Colonic mucosa (tissue), 4 donors: ENCODE results near the gene CKB. TPM values are rescaled to one million over a fixed set of nuclear protein-coding genes. Genes with fewer than 3 reads are reported as not detected.
A peak's percentile ranks its signal among the peaks of the same experiment; 100 is the strongest.

Source experiments
- DNase-seq: peaks from one replicate; pipeline ENCODE4 v3.0.0-alpha.2; 2020
- H3K27ac ChIP-seq: fragments of 200-600 bp; one replicate; pipeline ENCODE4 v1.8.0; 2021
- H3K27me3 ChIP-seq: fragments of 200-600 bp; one replicate; pipeline ENCODE4 v1.8.0; 2021
- H3K36me3 ChIP-seq: fragments of 200-600 bp; one replicate; pipeline ENCODE4 v1.8.0; 2021
- H3K4me1 ChIP-seq: fragments of 200-600 bp; one replicate; pipeline ENCODE4 v1.8.0; 2021; ENCODE audit warnings: mild to moderate bottlenecking
- H3K4me3 ChIP-seq: fragments of 200-600 bp; one replicate; pipeline ENCODE4 v1.8.0; 2021
- H3K9ac ChIP-seq, 2 donors: one replicate each; pipeline ENCODE4 v1.7.0; 2013; ENCODE audit warnings: control low read depth in 2 of 2, low read depth in 2 of 2, low read length in 2 of 2
- H3K9me3 ChIP-seq: fragments of 200-600 bp; one replicate; pipeline ENCODE4 v1.8.0; 2021
- intact Hi-C: fragments of 100-400 bp; cut with DNase I; formaldehyde crosslinking; loops from one replicate; pipeline ENCODE4 v1.14.1; 2022
- total RNA-seq, 2 donors: library from RNA; stranded (reverse); fragmentation: NEBNext Ultra II Directional in 1 of 2; extraction: Animal tissue kit (Norgen Biotek cat#: 25700) in 1 of 2; gene quantifications; one replicate each; pipeline ENCODE4 v1.2.1, GENCODE V29; 2021
- TF ChIP-seq, protein P1 (sequence below): fragments of 200-600 bp; IDR thresholded peaks from one replicate; pipeline ENCODE4 v1.8.0; 2022; ENCODE audit warnings: antibody characterized with exemption, mild to moderate bottlenecking
- donor health status: healthy.
- donor health status: DM: no; HTN: no; CAD: no.
- donor health status: DM: no; HTN: no; CAD: no.

Gene CKB
- total RNA-seq, 2 donors from 2014 or later, result 1,501 to 4,641 TPM

DNA sequence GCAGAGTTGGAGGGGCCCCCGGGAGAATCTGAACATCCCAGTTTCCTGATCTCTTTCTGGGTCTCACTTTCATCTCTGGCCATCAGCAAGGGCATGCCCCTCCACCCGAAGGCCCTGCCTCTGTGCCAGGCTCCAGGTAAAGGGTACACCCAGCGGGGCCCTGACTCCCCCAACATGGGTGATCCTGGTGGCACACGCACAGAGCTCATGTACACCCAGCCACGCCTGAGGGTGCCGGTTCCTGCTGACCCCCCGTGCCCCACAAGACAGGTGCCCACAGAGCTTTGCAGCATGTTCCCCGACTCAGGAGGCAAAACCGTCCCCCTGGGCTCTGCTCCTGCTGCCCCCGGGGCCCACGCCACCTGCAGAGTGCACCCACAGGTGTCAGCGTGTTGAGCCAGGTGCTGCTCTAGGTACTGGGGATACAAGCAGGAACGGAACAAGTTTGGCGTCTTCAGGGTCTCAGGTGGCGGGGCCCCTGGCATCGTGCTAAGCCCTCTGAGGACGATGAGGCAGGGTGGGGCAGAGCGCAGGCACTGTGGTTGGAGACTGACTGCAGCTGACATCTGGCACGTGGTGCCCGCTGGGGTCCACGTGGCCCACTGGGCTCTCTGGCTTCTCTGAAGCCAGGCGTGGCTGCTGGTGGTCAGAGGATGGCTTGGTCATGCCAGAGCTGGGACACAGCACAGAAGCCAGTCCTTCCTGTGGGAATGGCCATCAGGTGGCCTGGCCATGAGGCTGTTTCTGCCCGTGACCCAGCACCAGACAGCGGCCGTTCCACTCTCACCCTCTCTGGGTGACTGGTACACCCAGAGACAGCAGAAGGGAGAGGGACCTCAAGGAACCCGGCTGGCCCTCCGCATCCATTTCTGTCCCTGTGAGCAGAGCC lies 26.1 kb upstream of the CKB start:
- no peaks in the 10 kb centered on the region for H3K9me3 ChIP-seq
- intact Hi-C loops, result loop anchor here (5.0 kb wide), 1 partner anchor 46 kb away; no protein-coding TSS in a partner anchor
- H3K4me1 ChIP-seq, result no peaks in the 10 kb centered on the region
- DNase-seq, result no peak
- H3K27ac ChIP-seq, result no peak overlapping the region
- TF ChIP-seq, protein P1, sequence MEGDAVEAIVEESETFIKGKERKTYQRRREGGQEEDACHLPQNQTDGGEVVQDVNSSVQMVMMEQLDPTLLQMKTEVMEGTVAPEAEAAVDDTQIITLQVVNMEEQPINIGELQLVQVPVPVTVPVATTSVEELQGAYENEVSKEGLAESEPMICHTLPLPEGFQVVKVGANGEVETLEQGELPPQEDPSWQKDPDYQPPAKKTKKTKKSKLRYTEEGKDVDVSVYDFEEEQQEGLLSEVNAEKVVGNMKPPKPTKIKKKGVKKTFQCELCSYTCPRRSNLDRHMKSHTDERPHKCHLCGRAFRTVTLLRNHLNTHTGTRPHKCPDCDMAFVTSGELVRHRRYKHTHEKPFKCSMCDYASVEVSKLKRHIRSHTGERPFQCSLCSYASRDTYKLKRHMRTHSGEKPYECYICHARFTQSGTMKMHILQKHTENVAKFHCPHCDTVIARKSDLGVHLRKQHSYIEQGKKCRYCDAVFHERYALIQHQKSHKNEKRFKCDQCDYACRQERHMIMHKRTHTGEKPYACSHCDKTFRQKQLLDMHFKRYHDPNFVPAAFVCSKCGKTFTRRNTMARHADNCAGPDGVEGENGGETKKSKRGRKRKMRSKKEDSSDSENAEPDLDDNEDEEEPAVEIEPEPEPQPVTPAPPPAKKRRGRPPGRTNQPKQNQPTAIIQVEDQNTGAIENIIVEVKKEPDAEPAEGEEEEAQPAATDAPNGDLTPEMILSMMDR, result no peak
- H3K4me3 ChIP-seq, result no peak overlapping the region
- no peaks in the 10 kb centered on the region for H3K36me3 ChIP-seq
- no peak overlapping the region for H3K9ac ChIP-seq
- no peaks in the 10 kb centered on the region for H3K27me3 ChIP-seq

DNA sequence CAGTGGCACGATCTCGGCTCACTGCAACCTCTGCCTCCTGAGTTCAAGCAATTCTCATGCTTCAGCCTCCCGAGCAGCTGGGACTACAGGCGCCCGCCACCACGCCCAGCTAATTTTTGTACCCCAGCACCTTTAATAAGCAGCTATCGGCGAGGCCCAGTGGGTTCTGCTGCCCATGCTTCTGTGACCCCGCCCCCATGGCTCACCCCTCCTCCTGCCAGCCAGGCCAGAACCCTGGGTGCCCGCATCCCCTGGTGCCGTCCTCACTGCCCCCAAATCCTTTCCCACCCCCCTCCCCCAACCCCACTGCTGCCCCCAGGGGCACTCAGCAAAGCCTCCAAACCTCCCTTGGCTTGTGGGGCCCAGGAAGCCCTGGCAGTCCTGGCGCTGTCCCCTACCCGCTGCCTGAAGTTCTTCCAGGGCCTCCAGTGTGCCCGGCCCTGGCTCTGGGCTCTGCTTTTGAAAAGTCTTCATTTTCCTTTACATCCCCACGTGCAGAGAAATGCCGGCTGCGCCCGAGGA lies 25.4 kb upstream of the CKB start:
- TF ChIP-seq, protein P1, result no peak
- no peaks in the 10 kb centered on the region for H3K9me3 ChIP-seq
- no peak overlapping the region for H3K4me3 ChIP-seq
- H3K27me3 ChIP-seq, result no peaks in the 10 kb centered on the region
- H3K4me1 ChIP-seq, result peaks cover 2% of the 10 kb centered on the region
- no peaks in the 10 kb centered on the region for H3K36me3 ChIP-seq
- H3K9ac ChIP-seq, result no peak overlapping the region
- DNase-seq, result no peak
- intact Hi-C loops, result loop anchor here (2.0 to 5.0 kb wide), 2 partner anchors 31 to 46 kb away; no protein-coding TSS in a partner anchor
- H3K27ac ChIP-seq, result no peak overlapping the region

DNA sequence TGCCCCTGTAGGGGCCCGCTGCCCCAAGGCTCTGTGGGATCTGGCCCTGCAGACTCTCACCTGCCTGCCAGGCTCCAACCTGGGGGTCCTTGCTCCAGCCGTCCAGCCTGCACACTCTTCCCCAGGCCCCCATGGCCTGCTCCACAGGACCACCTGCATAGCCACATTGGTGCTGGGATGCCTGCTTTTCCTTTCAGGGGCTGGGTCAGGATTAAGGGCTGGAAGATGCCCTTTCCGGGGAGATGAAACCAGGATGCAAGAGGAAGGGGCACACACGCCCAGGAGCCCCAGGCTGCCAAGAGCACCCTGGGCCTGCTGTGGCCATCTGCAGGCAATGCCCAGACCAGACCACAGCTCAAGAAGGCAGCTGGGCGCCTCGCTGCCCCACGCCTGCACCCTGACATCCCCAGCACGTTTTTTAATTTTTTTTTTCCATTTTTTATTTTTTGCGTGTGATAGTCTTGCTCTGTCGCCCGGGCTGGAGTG lies 24.9 kb upstream of the CKB start:
- no peak overlapping the region for H3K27ac ChIP-seq
- TF ChIP-seq, protein P1, result no peak
- no peaks in the 10 kb centered on the region for H3K27me3 ChIP-seq
- H3K9me3 ChIP-seq, result no peaks in the 10 kb centered on the region
- H3K9ac ChIP-seq, result no peak overlapping the region
- H3K36me3 ChIP-seq, result no peaks in the 10 kb centered on the region
- peaks cover 7% of the 10 kb centered on the region for H3K4me1 ChIP-seq
- H3K4me3 ChIP-seq, result no peak overlapping the region
- DNase-seq, result no peak
- intact Hi-C loops, result loop anchor here (2.0 to 5.0 kb wide), 2 partner anchors 31 to 45 kb away; no protein-coding TSS in a partner anchor

DNA sequence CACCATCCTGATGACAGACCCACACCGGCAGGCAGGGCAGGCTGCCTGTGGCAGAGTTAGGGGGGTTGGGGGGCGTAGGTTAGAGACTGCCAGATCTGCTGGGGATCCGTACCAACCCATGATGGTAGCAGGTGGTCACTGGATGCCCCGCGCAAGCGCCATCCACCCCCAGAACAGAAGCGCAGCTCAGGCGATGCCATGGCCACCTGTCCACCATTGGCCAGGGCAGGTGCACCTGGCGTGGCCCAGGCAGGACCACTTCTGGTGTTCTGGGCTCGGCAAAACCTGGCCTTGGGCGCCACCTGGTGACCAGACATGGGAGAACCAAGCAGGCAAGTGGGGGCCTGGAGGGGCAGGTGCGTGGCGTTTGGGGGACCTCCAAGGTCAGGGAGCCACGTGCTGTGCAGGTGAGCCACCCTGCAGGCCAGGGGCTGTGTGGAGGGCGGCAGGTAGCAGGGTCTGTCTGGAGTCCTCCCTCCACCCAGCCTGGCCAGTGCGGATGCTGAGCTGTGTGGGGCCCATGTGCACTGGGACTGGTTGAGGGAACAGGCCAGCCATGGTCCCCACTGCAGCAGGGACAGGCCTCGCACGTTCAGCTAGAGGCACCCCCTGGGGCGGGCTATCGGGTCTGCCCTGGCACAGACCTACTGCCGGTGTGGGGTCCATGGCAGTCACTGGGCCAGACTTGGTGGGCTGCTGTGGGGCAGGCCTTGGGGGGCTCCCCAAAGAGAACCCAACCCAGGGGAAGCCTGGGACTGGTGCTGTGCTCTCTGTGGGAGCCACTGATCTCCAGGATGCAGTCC lies 24.2 kb upstream of the CKB start:
- Histone ChIP-seq H3K27me3 (no peaks in the 10 kb centered on the region), H3K4me1 (peaks cover 14% of the 10 kb centered on the region), H3K4me3 (no peak overlapping the region), H3K27ac (no peak overlapping the region), H3K36me3 (no peaks in the 10 kb centered on the region), H3K9ac (no peak overlapping the region), H3K9me3 (no peaks in the 10 kb centered on the region)
- intact Hi-C loops, result loop anchor here (2.0 to 5.0 kb wide), 2 partner anchors 30 to 45 kb away; no protein-coding TSS in a partner anchor
- TF ChIP-seq, protein P1, result peak; percentile 88
- DNase-seq, result peak; percentile 83
